NT2/D1 (cell line): ENCODE data around the gene CLDN24.

Source experiments
- DNase-seq: peaks from one replicate; pipeline ENCODE4 v3.0.0-alpha.2; 2011; ENCODE audit warnings: low read depth, low spot score
- H3K27me3 ChIP-seq: 2 replicates; pipeline ENCODE4 v1.6.0; 2011; ENCODE audit warnings: mild to moderate bottlenecking; ENCODE audit not compliant: insufficient read length, insufficient read depth
- H3K36me3 ChIP-seq: 2 replicates; pipeline ENCODE4 v1.6.1; 2011; ENCODE audit warnings: mild to moderate bottlenecking, low read length, mixed read lengths; ENCODE audit not compliant: insufficient read depth, insufficient read length
- H3K4me1 ChIP-seq: 2 replicates; pipeline ENCODE4 v1.5.1; 2011; ENCODE audit not compliant: insufficient read depth, insufficient read length
- H3K4me3 ChIP-seq: 2 replicates; pipeline ENCODE4 v1.5.1; 2011; ENCODE audit warnings: low read depth; ENCODE audit not compliant: insufficient read length
- H3K9ac ChIP-seq: 2 replicates; pipeline ENCODE4 v1.6.0; 2011; ENCODE audit warnings: low read depth; ENCODE audit not compliant: insufficient read length
- H3K9me3 ChIP-seq: 2 replicates; pipeline ENCODE4 v1.5.1; 2011; ENCODE audit warnings: mild to moderate bottlenecking, low read length; ENCODE audit not compliant: insufficient read depth
- SUZ12 ChIP-seq: IDR thresholded peaks from 2 replicates; pipeline ENCODE4 v1.6.1; 2011; ENCODE audit not compliant: insufficient read length, insufficient read depth; ENCODE audit errors: extremely low read depth
- YY1 ChIP-seq: IDR thresholded peaks from 2 replicates; pipeline ENCODE4 v1.6.1; 2011; ENCODE audit not compliant: insufficient read length, insufficient read depth
- ZNF274 ChIP-seq: IDR thresholded peaks from 2 replicates; pipeline ENCODE4 v1.6.1; 2011; ENCODE audit warnings: mild to moderate bottlenecking, low read depth, low read length

CLDN24 gene

GRCh38 chr4:183320211-183321059 is 1.8 kb downstream of the CLDN24 start, which contains the start of gene CLDN22:
TSS of gene CLDN22 (minus strand) at chr4:183320276. CDS start at chr4:183320218, 58 bp downstream.
- no peak for DNase-seq
- TF ChIP-seq YY1 (no peak), ZNF274 (no peak), SUZ12 (no peak)
- Histone ChIP-seq H3K27me3 (no peaks in the 10 kb centered on the region), H3K4me3 (no peak within 1 kb of the TSS), H3K9me3 (no peaks in the 10 kb centered on the region), H3K4me1 (no peaks in the 10 kb centered on the region), H3K9ac (no peak within 1 kb of the TSS), H3K36me3 (peaks cover 16% of the 10 kb centered on the region)

- TF ChIP-seq SUZ12 (no peak), ZNF274 (no peak), YY1 (no peak)
- Histone ChIP-seq H3K27me3 (no peaks in the 10 kb centered on the region), H3K36me3 (peaks cover 31% of the 10 kb centered on the region), H3K4me1 (no peaks in the 10 kb centered on the region), H3K9me3 (no peaks in the 10 kb centered on the region), H3K4me3 (no peak overlapping the region), H3K9ac (no peak overlapping the region)
- no peak for DNase-seq
These were observed 3.6 kb downstream of the CLDN24 start for GRCh38 chr4:183318656-183319055.

DNA sequence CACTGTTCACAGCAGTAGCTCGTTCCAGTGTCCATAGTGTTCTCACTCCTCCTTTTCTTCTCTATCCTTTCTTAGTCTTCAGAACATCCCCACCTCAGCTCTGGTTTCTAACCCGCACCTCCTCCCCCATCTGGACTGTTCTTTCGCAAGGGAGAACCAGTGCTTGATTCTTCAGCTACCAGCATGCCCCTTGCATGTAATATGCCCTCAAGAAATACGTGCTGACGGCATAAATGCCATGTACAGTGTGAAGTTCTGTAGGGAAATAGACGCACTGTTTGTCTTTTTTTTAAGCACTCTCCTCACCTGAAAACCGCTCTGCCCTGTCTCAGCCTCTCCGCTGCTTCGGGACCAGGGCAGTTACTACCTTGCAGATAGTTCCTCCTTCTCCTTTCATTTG is 7.4 kb downstream of the CLDN24 start:
- H3K4me3 ChIP-seq, result no peak overlapping the region
- H3K9ac ChIP-seq, result no peak overlapping the region
- DNase-seq, result no peak
- H3K36me3 ChIP-seq, result peaks cover 42% of the 10 kb centered on the region
- H3K27me3 ChIP-seq, result no peaks in the 10 kb centered on the region
- no peaks in the 10 kb centered on the region for H3K4me1 ChIP-seq
- H3K9me3 ChIP-seq, result no peaks in the 10 kb centered on the region
- TF ChIP-seq YY1 (no peak), ZNF274 (no peak), SUZ12 (no peak)

GRCh38 chr4:183314336-183314735 is 7.9 kb downstream of the CLDN24 start:
- H3K9me3 ChIP-seq, result no peaks in the 10 kb centered on the region
- H3K9ac ChIP-seq, result no peak overlapping the region
- no peak overlapping the region for H3K4me3 ChIP-seq
- no peak for TF ChIP-seq ZNF274
- H3K36me3 ChIP-seq, result peaks cover 43% of the 10 kb centered on the region
- no peak for DNase-seq
- no peaks in the 10 kb centered on the region for H3K27me3 ChIP-seq
- no peaks in the 10 kb centered on the region for H3K4me1 ChIP-seq

GRCh38 chr4:183312841-183313240 is 9.4 kb downstream of the CLDN24 start:
- no peaks in the 10 kb centered on the region for H3K27me3 ChIP-seq

DNA sequence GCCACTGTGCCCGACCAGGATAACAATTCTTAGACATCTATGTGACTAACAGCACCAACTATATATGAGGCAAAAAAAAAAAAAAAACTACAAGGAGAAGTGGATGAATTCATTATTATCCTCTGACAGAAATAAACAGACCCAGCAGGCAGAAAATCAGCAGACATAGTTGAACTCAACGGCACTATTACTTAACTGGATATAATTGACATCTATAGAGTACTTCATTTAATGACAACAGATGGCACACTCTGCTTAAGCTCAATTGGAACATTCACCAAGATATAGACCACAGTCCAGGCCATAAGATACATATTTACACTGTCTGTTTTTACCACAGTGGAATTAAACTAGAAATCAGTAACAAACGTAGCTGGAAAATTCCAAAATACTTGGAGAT is 15.4 kb downstream of the CLDN24 start:
- H3K4me3 ChIP-seq, result no peak overlapping the region
- DNase-seq, result no peak
- no peaks in the 10 kb centered on the region for H3K4me1 ChIP-seq
- no peaks in the 10 kb centered on the region for H3K27me3 ChIP-seq
- TF ChIP-seq YY1 (no peak), ZNF274 (no peak), SUZ12 (no peak)
- no peaks in the 10 kb centered on the region for H3K9me3 ChIP-seq
- H3K9ac ChIP-seq, result no peak overlapping the region
- peaks cover 16% of the 10 kb centered on the region for H3K36me3 ChIP-seq

More at GRCh38 chr4:183312841-183313240, 9.4 kb downstream of the CLDN24 start:
- Histone ChIP-seq H3K9ac (no peak overlapping the region), H3K36me3 (peaks cover 39% of the 10 kb centered on the region), H3K4me3 (no peak overlapping the region), H3K9me3 (no peaks in the 10 kb centered on the region), H3K4me1 (no peaks in the 10 kb centered on the region)
- TF ChIP-seq ZNF274 (no peak), YY1 (no peak), SUZ12 (no peak)
- DNase-seq, result no peak

DNA sequence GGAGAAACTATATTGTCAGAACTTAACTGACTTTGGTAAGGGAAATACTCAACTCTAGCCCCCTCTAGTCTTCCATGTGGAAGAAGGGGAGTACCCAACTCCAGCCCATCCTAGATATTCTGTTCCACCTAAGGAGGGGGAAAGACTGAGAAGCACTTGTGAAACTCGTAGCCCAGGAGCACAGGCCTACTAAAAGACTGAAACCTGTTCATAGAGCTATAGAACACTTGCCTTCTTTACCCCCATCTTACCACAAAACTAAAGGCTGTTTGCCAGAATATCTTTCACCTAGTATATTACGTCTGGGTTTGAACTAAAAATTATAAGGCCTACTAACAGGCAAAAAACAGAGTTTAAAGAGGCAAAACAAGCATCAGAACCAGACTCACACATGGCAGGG is 17.7 kb downstream of the CLDN24 start:
- H3K4me1 ChIP-seq, result no peaks in the 10 kb centered on the region
- DNase-seq, result no peak
- no peaks in the 10 kb centered on the region for H3K27me3 ChIP-seq
- H3K9ac ChIP-seq, result no peak overlapping the region
- no peak overlapping the region for H3K4me3 ChIP-seq
- TF ChIP-seq SUZ12 (no peak), YY1 (no peak), ZNF274 (no peak)
- no peaks in the 10 kb centered on the region for H3K9me3 ChIP-seq
- H3K36me3 ChIP-seq, result peaks cover 18% of the 10 kb centered on the region
